ENCODE results near the gene OR8B12.
"Not testable (repeated sequence)": the region's sequence is repeated elsewhere in the genome, so short reads cannot be mapped to it uniquely, and the experiment has no call there.

The OR8B12 gene

GRCh38 chr11:124518989-124519451 is 24.4 kb downstream of the OR8B12 start:
- H3K27me3 ChIP-seq (ENCODE audit: low read length): no peaks in the 10 kb centered on the region
- H3K36me3 ChIP-seq (ENCODE audit: low read length): no peaks in the 10 kb centered on the region
- H2AFZ ChIP-seq (ENCODE audit: low read depth, low read length, severe bottlenecking): no peak overlapping the region
- TF ChIP-seq CTCF (IDR thresholded peaks at IDR 0.05; ENCODE audit: insufficient read depth, low read length, poor library complexity, severe bottlenecking) (no peak), EZH2phosphoT487 (conservative IDR thresholded peaks at IDR 0.05; ENCODE audit: low read length) (no peak)
- no peaks in the 10 kb centered on the region for H3F3A ChIP-seq (ENCODE audit: insufficient read depth)
- H4K20me1 ChIP-seq (ENCODE audit: low read depth, low read length): no peaks in the 10 kb centered on the region
- H3K4me3 ChIP-seq (ENCODE audit: insufficient read depth, low read length, poor library complexity, severe bottlenecking): no peak overlapping the region
- H3K9me2 ChIP-seq (replicated peaks; ENCODE audit: insufficient read depth, low read length): no peaks in the 10 kb centered on the region
- no peak overlapping the region for H3K9ac ChIP-seq (ENCODE audit: low read length)
- H3K9me3 ChIP-seq (ENCODE audit: insufficient read depth, low read length): no peaks in the 10 kb centered on the region
- no peaks in the 10 kb centered on the region for H3K79me2 ChIP-seq (ENCODE audit: insufficient read depth, low read length)
- no peak overlapping the region for H3K27ac ChIP-seq (ENCODE audit: low read depth, low read length)
- no peak overlapping the region for H3K4me2 ChIP-seq (ENCODE audit: low read depth, low read length, poor library complexity, severe bottlenecking)

- no peaks in the 10 kb centered on the region for H3K79me2 ChIP-seq (ENCODE audit: insufficient read depth, low read length)
- no peaks in the 10 kb centered on the region for H3K9me2 ChIP-seq (replicated peaks; ENCODE audit: insufficient read depth, low read length)
- no peaks in the 10 kb centered on the region for H3F3A ChIP-seq (ENCODE audit: insufficient read depth)
- H3K27me3 ChIP-seq (ENCODE audit: low read length): no peaks in the 10 kb centered on the region
- H3K36me3 ChIP-seq (ENCODE audit: low read length): no peaks in the 10 kb centered on the region
- no peak overlapping the region for H3K9ac ChIP-seq (ENCODE audit: low read length)
- no peak overlapping the region for H2AFZ ChIP-seq (ENCODE audit: low read depth, low read length, severe bottlenecking)
- TF ChIP-seq EZH2phosphoT487 (conservative IDR thresholded peaks at IDR 0.05; ENCODE audit: low read length): no peak
- no peak for TF ChIP-seq CTCF (IDR thresholded peaks at IDR 0.05; ENCODE audit: insufficient read depth, low read length, poor library complexity, severe bottlenecking)
- H3K4me2 ChIP-seq (ENCODE audit: low read depth, low read length, poor library complexity, severe bottlenecking): no peak overlapping the region
- no peak overlapping the region for H3K27ac ChIP-seq (ENCODE audit: low read depth, low read length)
- H3K4me3 ChIP-seq (ENCODE audit: insufficient read depth, low read length, poor library complexity, severe bottlenecking): no peak overlapping the region
- no peaks in the 10 kb centered on the region for H3K9me3 ChIP-seq (ENCODE audit: insufficient read depth, low read length)
- H4K20me1 ChIP-seq (ENCODE audit: low read depth, low read length): no peaks in the 10 kb centered on the region
Measured at GRCh38 chr11:124517314-124517713, 26.1 kb downstream of the OR8B12 start.

GRCh38 chr11:124514675-124515074 is 28.8 kb downstream of the OR8B12 start:
- not testable (repeated sequence) for H3K79me2 ChIP-seq (ENCODE audit: insufficient read depth, low read length); H3K4me2 ChIP-seq (ENCODE audit: low read depth, low read length, poor library complexity, severe bottlenecking); H3K9ac ChIP-seq (ENCODE audit: low read length); H3K36me3 ChIP-seq (ENCODE audit: low read length); H4K20me1 ChIP-seq (ENCODE audit: low read depth, low read length); H2AFZ ChIP-seq (ENCODE audit: low read depth, low read length, severe bottlenecking); H3K9me2 ChIP-seq (replicated peaks; ENCODE audit: insufficient read depth, low read length); H3K9me3 ChIP-seq (ENCODE audit: insufficient read depth, low read length); H3K27me3 ChIP-seq (ENCODE audit: low read length); H3K4me3 ChIP-seq (ENCODE audit: insufficient read depth, low read length, poor library complexity, severe bottlenecking); H3F3A ChIP-seq (ENCODE audit: insufficient read depth); H3K27ac ChIP-seq (ENCODE audit: low read depth, low read length)

DNA sequence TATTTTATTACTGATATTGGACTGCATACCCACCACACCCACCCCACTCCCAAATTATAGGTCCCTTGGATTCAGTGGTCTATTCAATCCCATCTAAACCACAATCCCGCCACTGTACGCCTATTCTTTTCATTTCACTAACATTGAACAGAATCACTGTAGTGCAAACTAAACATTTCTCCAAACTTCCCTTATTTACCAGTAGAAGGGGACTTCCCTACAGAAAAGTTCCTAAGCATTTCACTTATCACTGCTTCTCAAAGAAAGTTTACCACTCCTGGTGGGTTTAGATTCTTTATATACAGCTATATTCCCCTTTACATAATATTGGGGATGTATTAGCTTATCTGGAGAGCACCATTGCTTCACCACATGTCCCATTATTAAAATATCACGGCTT is 29.3 kb downstream of the OR8B12 start:
- Histone ChIP-seq H3K27me3 (ENCODE audit: low read length) (no peaks in the 10 kb centered on the region), H3K27ac (ENCODE audit: low read depth, low read length) (no peak overlapping the region), H3F3A (ENCODE audit: insufficient read depth) (no peaks in the 10 kb centered on the region), H3K9me3 (ENCODE audit: insufficient read depth, low read length) (no peaks in the 10 kb centered on the region), H3K9me2 (replicated peaks; ENCODE audit: insufficient read depth, low read length) (no peaks in the 10 kb centered on the region), H3K79me2 (ENCODE audit: insufficient read depth, low read length) (no peaks in the 10 kb centered on the region), H3K4me3 (ENCODE audit: insufficient read depth, low read length, poor library complexity, severe bottlenecking) (no peak overlapping the region), H3K4me2 (ENCODE audit: low read depth, low read length, poor library complexity, severe bottlenecking) (no peak overlapping the region), H4K20me1 (ENCODE audit: low read depth, low read length) (no peaks in the 10 kb centered on the region), H3K36me3 (ENCODE audit: low read length) (no peaks in the 10 kb centered on the region), H3K9ac (ENCODE audit: low read length) (no peak overlapping the region), H2AFZ (ENCODE audit: low read depth, low read length, severe bottlenecking) (no peak overlapping the region)
- no peak for TF ChIP-seq EZH2phosphoT487 (conservative IDR thresholded peaks at IDR 0.05; ENCODE audit: low read length)
- TF ChIP-seq CTCF (IDR thresholded peaks at IDR 0.05; ENCODE audit: insufficient read depth, low read length, poor library complexity, severe bottlenecking): no peak

All from SU-DHL-6 (cell line).